Left ventricle myocardium superior (tissue), 1 donor: ENCODE data around the gene ENOX1. TPM values are rescaled to one million over a fixed set of nuclear protein-coding genes. Genes with fewer than 3 reads are reported as not detected.
A peak's percentile ranks its signal among the peaks of the same experiment; 100 is the strongest.

Source experiments
- ATAC-seq: fragments of 200-7000 bp; cut with Tn5 transposase; one replicate; pipeline ENCODE4 v1.9.1; 2020; ENCODE audit warnings: mild to moderate bottlenecking, moderate library complexity
- DNase-seq: peaks from one replicate; pipeline ENCODE4 v3.0.0-alpha.2; 2020
- intact Hi-C: fragments of 100-400 bp; cut with micrococcal nuclease; formaldehyde crosslinking; loops from one replicate; pipeline ENCODE4 v1.11.0; 2022
- total RNA-seq: library from RNA; stranded (reverse); fragmentation: NEBNext Ultra II Directional; extraction: Animal tissue kit (Norgen Biotek cat#: 25700); gene quantifications from one replicate; pipeline ENCODE4 v1.2.1, GENCODE V29; 2021
- donor health status: DM: no; HTN: yes; CAD: no; lungs with severe emphysema.

Gene ENOX1
- total RNA-seq, 1 donor from 2014 or later: 6.8 TPM

GRCh38 chr13:43478902-43479301 is 307.9 kb downstream of the ENOX1 start:
- intact Hi-C loops: no loop called here
- DNase-seq: no peak

GRCh38 chr13:43478211-43478610 is 308.6 kb downstream of the ENOX1 start:
- DNase-seq: no peak
- no peak for ATAC-seq
- intact Hi-C loops: no loop called here

More at GRCh38 chr13:43478902-43479301, 307.9 kb downstream of the ENOX1 start:
- ATAC-seq: no peak

- DNase-seq (no peak), ATAC-seq (peak; percentile 70)
- intact Hi-C loops: no loop called here
Observed at GRCh38 chr13:43475140-43475539, 311.6 kb downstream of the ENOX1 start.

GRCh38 chr13:43473437-43473836 is 313.3 kb downstream of the ENOX1 start:
- ATAC-seq (peak; percentile 59), DNase-seq (no peak)
- intact Hi-C loops: no loop called here

GRCh38 chr13:43472980-43473379 is 313.8 kb downstream of the ENOX1 start:
- ATAC-seq: no peak
- intact Hi-C loops: no loop called here
- no peak for DNase-seq

GRCh38 chr13:43472339-43472738 is 314.4 kb downstream of the ENOX1 start:
- DNase-seq: no peak
- intact Hi-C loops: no loop called here
- peak; percentile 62 for ATAC-seq

- intact Hi-C loops: no loop called here
- no peak for ATAC-seq
- no peak for DNase-seq
Observed at GRCh38 chr13:43470610-43471009, 316.2 kb downstream of the ENOX1 start.

GRCh38 chr13:43469791-43470190 is 317.0 kb downstream of the ENOX1 start:
- intact Hi-C loops: no loop called here
- ATAC-seq (no peak), DNase-seq (no peak)

GRCh38 chr13:43464578-43465264 is 322.1 kb downstream of the ENOX1 start:
- ATAC-seq: no peak
- intact Hi-C loops: no loop called here
- no peak for DNase-seq

GRCh38 chr13:43448605-43449336 is 338.0 kb downstream of the ENOX1 start:
- DNase-seq: no peak
- ATAC-seq: no peak
- intact Hi-C loops: no loop called here

- DNase-seq (no peak), ATAC-seq (no peak)
- intact Hi-C loops: no loop called here
Observed at GRCh38 chr13:43446126-43446525, 340.6 kb downstream of the ENOX1 start.

GRCh38 chr13:43445668-43446067 is 341.1 kb downstream of the ENOX1 start:
- ATAC-seq: no peak

GRCh38 chr13:43444081-43444480 is 342.7 kb downstream of the ENOX1 start:
- ATAC-seq (no peak), DNase-seq (no peak)
- intact Hi-C loops: no loop called here

More at GRCh38 chr13:43445668-43446067, 341.1 kb downstream of the ENOX1 start:
- no peak for DNase-seq
- intact Hi-C loops: no loop called here

GRCh38 chr13:43441899-43442499 is 344.8 kb downstream of the ENOX1 start:
- no peak for DNase-seq
- intact Hi-C loops: no loop called here
- ATAC-seq: no peak

GRCh38 chr13:43441464-43441863 is 345.3 kb downstream of the ENOX1 start:
- intact Hi-C loops: no loop called here
- DNase-seq (no peak), ATAC-seq (no peak)

GRCh38 chr13:43434191-43434590 is 352.6 kb downstream of the ENOX1 start:
- intact Hi-C loops: no loop called here
- DNase-seq (peak; percentile 45), ATAC-seq (peak; percentile 89)

GRCh38 chr13:43433691-43434141 is 353.1 kb downstream of the ENOX1 start:
- ATAC-seq: peak; percentile 85
- intact Hi-C loops: no loop called here
- DNase-seq: no peak

GRCh38 chr13:43432958-43433357 is 353.8 kb downstream of the ENOX1 start:
- peak; percentile 31 for DNase-seq
- intact Hi-C loops: no loop called here
- peak; percentile 42 for ATAC-seq

GRCh38 chr13:43431841-43432240 is 354.9 kb downstream of the ENOX1 start:
- intact Hi-C loops: no loop called here
- no peak for ATAC-seq
- no peak for DNase-seq

- ATAC-seq: no peak
Observed at GRCh38 chr13:43431290-43431716, 355.5 kb downstream of the ENOX1 start.

More at GRCh38 chr13:43431290-43431716, 355.5 kb downstream of the ENOX1 start:
- no peak for DNase-seq
- intact Hi-C loops: no loop called here
